Measurements from ENCODE around the gene AK1. TPM values are rescaled to one million over a fixed set of nuclear protein-coding genes. Genes with fewer than 3 reads are reported as not detected.

AK1 gene
- total RNA-seq, 1 donor from 2014 or later = 64.5 TPM

- H3K9me3 ChIP-seq = no peaks in the 10 kb centered on the region
- H3K27ac ChIP-seq = peak overlapping the region; percentile 14 to 67
- no peak for DNase-seq (ENCODE audit: low spot score in 2 of 2)
- peaks cover 1 to 4% of the 10 kb centered on the region in 2 donors for H3K4me1 ChIP-seq
- TF ChIP-seq, protein P1, sequence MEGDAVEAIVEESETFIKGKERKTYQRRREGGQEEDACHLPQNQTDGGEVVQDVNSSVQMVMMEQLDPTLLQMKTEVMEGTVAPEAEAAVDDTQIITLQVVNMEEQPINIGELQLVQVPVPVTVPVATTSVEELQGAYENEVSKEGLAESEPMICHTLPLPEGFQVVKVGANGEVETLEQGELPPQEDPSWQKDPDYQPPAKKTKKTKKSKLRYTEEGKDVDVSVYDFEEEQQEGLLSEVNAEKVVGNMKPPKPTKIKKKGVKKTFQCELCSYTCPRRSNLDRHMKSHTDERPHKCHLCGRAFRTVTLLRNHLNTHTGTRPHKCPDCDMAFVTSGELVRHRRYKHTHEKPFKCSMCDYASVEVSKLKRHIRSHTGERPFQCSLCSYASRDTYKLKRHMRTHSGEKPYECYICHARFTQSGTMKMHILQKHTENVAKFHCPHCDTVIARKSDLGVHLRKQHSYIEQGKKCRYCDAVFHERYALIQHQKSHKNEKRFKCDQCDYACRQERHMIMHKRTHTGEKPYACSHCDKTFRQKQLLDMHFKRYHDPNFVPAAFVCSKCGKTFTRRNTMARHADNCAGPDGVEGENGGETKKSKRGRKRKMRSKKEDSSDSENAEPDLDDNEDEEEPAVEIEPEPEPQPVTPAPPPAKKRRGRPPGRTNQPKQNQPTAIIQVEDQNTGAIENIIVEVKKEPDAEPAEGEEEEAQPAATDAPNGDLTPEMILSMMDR (IDR thresholded peaks at IDR 0.05) = no peak
- no peaks in the 10 kb centered on the region for H3K27me3 ChIP-seq
- H3K36me3 ChIP-seq = peaks cover 19 to 55% of the 10 kb centered on the region in 2 donors
- intact Hi-C loops (cut with DNase I) = no loop called here
- H3K4me3 ChIP-seq = no peak overlapping the region
These were observed 9.1 kb downstream of the AK1 start for GRCh38 chr9:127868278-127868902.

DNA sequence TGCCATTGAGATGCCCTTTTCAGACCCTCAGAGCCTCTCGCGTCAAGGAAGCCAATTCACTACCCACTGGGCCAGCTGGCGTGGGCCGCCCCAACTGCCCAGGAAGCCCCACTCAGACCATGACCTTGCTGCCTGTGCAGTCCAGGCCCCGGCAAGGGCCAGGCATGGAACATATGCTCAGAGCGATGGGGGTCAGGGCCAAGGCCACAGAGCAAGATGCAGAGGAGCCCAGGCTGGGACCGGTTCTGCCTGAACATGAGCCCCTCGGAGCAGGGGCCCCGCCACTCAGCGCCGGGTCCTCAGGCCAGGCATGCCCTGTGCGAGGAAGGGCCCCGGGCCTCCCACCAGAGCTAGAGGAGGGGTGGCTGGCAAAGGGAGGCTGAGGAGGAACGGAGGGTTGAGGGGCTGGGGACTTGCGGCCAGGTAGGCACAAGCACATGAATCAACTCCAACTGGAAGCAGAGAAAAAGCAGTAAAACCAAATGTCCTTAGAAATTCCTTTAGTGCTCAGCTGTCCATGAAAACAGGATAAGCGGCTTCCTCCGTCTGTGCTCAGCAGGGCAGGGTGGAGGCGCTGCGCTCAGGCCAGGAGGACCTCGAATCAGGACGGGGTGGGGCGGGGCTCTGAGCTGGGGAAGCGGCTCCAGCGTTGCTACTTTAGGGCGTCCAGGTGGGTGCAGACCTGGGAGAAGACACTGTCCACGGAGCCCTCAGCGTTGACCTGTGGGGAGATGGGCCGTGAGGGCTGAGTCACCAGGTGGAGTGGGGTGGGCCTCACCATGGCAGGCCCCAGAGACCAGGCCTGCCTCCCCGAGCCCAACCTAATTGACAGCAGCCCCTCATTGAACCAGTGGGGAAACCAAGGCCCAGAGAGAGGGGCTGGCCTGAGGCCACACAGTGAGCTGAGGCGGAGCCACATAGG is 9.9 kb downstream of the AK1 start:
- H3K27ac ChIP-seq = peak overlapping the region in 1 of 2 donors; percentile 45
- intact Hi-C loops (cut with DNase I) = no loop called here
- TF ChIP-seq, protein P1 (IDR thresholded peaks at IDR 0.05) = no peak
- H3K4me1 ChIP-seq = peaks cover 0 to 1% of the 10 kb centered on the region in 2 donors
- H3K36me3 ChIP-seq = peaks cover 19 to 53% of the 10 kb centered on the region in 2 donors
- DNase-seq (ENCODE audit: low spot score in 2 of 2) = no peak
- H3K9me3 ChIP-seq = no peaks in the 10 kb centered on the region
- no peaks in the 10 kb centered on the region for H3K27me3 ChIP-seq
- no peak overlapping the region for H3K4me3 ChIP-seq

DNA sequence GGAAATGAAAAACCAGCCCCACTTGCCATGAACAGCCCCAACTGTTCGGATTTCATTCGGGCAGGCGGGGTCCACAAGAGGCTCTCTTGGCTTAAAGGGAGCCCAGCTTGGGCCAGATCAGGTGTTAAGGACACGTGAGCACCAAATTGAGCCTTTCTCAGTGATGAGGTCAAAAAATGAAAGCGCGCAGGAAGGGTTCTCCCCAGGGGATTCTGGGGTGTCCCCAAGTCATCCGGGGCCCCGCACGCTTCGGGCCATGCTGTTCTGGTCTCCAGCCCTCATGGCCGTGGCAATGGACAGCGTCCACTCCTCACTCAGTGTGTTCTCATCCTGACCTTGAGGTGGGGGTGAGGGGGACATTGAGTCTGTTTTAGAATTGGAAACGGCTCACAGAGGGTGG is 10.9 kb downstream of the AK1 start:
- no peak overlapping the region for H3K4me3 ChIP-seq
- TF ChIP-seq, protein P1 (IDR thresholded peaks at IDR 0.05) = no peak
- peaks cover 14 to 43% of the 10 kb centered on the region in 2 donors for H3K36me3 ChIP-seq
- intact Hi-C loops (cut with DNase I) = no loop called here
- no peak for DNase-seq (ENCODE audit: low spot score in 2 of 2)
- H3K27ac ChIP-seq = no peak overlapping the region
- no peaks in the 10 kb centered on the region for H3K27me3 ChIP-seq
- peaks cover 8 to 12% of the 10 kb centered on the region in 2 donors for H3K4me1 ChIP-seq
- H3K9me3 ChIP-seq = no peaks in the 10 kb centered on the region

DNA sequence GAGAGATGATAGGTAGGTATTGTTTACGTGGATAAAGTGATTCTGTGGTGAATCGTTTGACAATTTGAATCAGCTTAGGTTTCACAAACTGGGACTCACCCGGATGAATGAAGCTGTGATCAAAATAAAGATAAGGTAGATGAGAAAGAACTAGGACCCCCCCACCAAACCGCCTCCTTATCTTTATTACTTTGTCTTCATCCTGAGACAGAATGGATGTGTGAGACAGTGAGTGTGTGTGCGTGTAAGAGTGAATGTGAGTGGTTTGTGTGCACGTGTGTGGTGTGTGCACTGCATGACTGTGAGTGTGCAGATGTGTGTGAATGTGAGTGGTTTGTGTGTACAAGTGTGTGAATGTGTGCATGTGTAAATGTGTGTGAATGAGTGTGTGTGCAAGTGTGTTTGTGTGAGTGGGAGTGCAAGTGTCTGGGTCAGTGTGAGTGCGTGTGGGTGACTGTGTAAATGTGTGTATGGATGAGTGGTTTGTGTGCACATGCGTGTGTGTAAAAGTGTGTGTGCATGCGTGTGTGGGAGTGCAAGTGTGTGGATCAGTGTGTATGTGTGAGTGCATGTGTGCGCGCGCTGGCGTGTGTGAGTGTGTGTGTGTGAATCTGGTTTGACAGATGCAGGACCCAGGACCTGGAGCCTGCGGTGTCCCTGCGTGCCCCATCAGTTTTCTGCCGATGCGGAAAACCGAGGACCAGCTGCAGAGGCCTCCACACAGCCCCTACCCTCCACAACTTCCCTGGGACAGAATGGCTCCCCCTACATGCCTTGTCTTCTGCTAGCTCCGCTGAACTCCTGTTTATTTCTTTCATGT is 11.6 kb downstream of the AK1 start:
- Histone ChIP-seq H3K4me1 (peaks cover 8 to 19% of the 10 kb centered on the region in 2 donors), H3K9me3 (no peaks in the 10 kb centered on the region), H3K27ac (no peak overlapping the region), H3K36me3 (peaks cover 14 to 36% of the 10 kb centered on the region in 2 donors), H3K4me3 (no peak overlapping the region), H3K27me3 (no peaks in the 10 kb centered on the region)
- DNase-seq (ENCODE audit: low spot score in 2 of 2) = no peak
- TF ChIP-seq, protein P1 (IDR thresholded peaks at IDR 0.05) = no peak
- intact Hi-C loops (cut with DNase I) = no loop called here

- intact Hi-C loops (cut with DNase I) = loop anchor here (5.0 kb wide), 1 partner anchor 36 kb away; no protein-coding TSS in a partner anchor
These were observed 14.3 kb downstream of the AK1 start for GRCh38 chr9:127863191-127863621.

More at GRCh38 chr9:127863191-127863621, 14.3 kb downstream of the AK1 start:
- Histone ChIP-seq H3K9me3 (no peaks in the 10 kb centered on the region), H3K4me1 (peaks cover 20 to 42% of the 10 kb centered on the region in 2 donors), H3K27ac (peak overlapping the region in 1 of 2 donors; percentile 97), H3K4me3 (no peak overlapping the region), H3K27me3 (no peaks in the 10 kb centered on the region), H3K36me3 (peaks cover 6 to 17% of the 10 kb centered on the region in 2 donors)
- no peak for DNase-seq (ENCODE audit: low spot score in 2 of 2)
- TF ChIP-seq, protein P1 (IDR thresholded peaks at IDR 0.05) = no peak
